H9 (cell line): ENCODE results near the gene LRRC36. TPM values are rescaled to one million over a fixed set of nuclear protein-coding genes. Genes with fewer than 3 reads are reported as not detected.
A peak's percentile ranks its signal among the peaks of the same experiment; 100 is the strongest.

Experiments
- DNase-seq: peaks from one replicate; pipeline ENCODE4 v3.0.0-alpha.2; 2017
- H2AFZ ChIP-seq: one replicate; pipeline ENCODE4 v1.6.1; 2013; ENCODE audit warnings: mild to moderate bottlenecking, low read length, control low read depth, moderate library complexity
- H2AK5ac ChIP-seq: 2 replicates; pipeline ENCODE4 v1.6.1; 2013; ENCODE audit warnings: low read length, control low read depth, mixed read lengths; ENCODE audit not compliant: insufficient read length
- H2BK120ac ChIP-seq: one replicate; pipeline ENCODE4 v1.6.1; 2013; ENCODE audit warnings: low read depth, mild to moderate bottlenecking, low read length, control low read depth, inconsistent platforms; ENCODE audit not compliant: poor library complexity, severe bottlenecking
- H2BK12ac ChIP-seq: 2 replicates; pipeline ENCODE4 v1.6.1; 2013; ENCODE audit warnings: low read length, control low read depth, mixed read lengths, low read depth; ENCODE audit not compliant: insufficient read length
- H2BK15ac ChIP-seq: 2 replicates; pipeline ENCODE4 v1.6.1; 2013; ENCODE audit warnings: low read depth, low read length, control low read depth
- H2BK20ac ChIP-seq: one replicate; pipeline ENCODE4 v1.6.1; 2013; ENCODE audit warnings: low read depth, mild to moderate bottlenecking, low read length, control low read depth, inconsistent platforms; ENCODE audit not compliant: poor library complexity, severe bottlenecking
- H2BK5ac ChIP-seq: 2 replicates; pipeline ENCODE4 v1.6.1; 2013; ENCODE audit warnings: low read length, control low read depth, mixed read lengths; ENCODE audit not compliant: insufficient read length
- H3K14ac ChIP-seq: 2 replicates; pipeline ENCODE4 v1.6.1; 2013; ENCODE audit warnings: low read length, control low read depth; ENCODE audit not compliant: insufficient read depth
- H3K18ac ChIP-seq: 2 replicates; pipeline ENCODE4 v1.6.1; 2013; ENCODE audit warnings: low read depth, mild to moderate bottlenecking, mixed read lengths, low read length, control low read depth; ENCODE audit not compliant: insufficient read length
- H3K23ac ChIP-seq: 2 replicates; pipeline ENCODE4 v1.6.1; 2013; ENCODE audit warnings: low read length, control low read depth, mixed read lengths, low read depth; ENCODE audit not compliant: insufficient read length
- H3K23me2 ChIP-seq: 2 replicates; pipeline ENCODE4 v1.6.1; 2013; ENCODE audit warnings: low read depth, mild to moderate bottlenecking, mixed read lengths, low read length, control low read depth; ENCODE audit not compliant: insufficient read length, poor library complexity, severe bottlenecking
- H3K27ac ChIP-seq: 2 replicates; pipeline ENCODE4 v1.5.1; 2013; ENCODE audit warnings: low read length, control low read depth, mixed read lengths, low read depth; ENCODE audit not compliant: insufficient read length
- H3K27me3 ChIP-seq: 2 replicates; pipeline ENCODE4 v1.6.1; 2013; ENCODE audit warnings: low read length, control low read depth, inconsistent platforms; ENCODE audit not compliant: insufficient read depth
- H3K4ac ChIP-seq: 2 replicates; pipeline ENCODE4 v1.6.1; 2013; ENCODE audit warnings: low read depth, mild to moderate bottlenecking, control low read depth, inconsistent platforms, low read length, moderate library complexity
- H3K4me1 ChIP-seq: 2 replicates; pipeline ENCODE4 v1.6.1; 2013; ENCODE audit warnings: low read length, control low read depth, inconsistent platforms; ENCODE audit not compliant: insufficient read depth
- H3K4me2 ChIP-seq: 2 replicates; pipeline ENCODE4 v1.6.1; 2013; ENCODE audit warnings: low read length, control low read depth, mixed read lengths; ENCODE audit not compliant: insufficient read length, insufficient read depth
- H3K56ac ChIP-seq: 2 replicates; pipeline ENCODE4 v1.6.1; 2013; ENCODE audit warnings: low read depth, mild to moderate bottlenecking, mixed read lengths, low read length, control low read depth; ENCODE audit not compliant: insufficient read length
- H3K79me1 ChIP-seq: 2 replicates; pipeline ENCODE4 v1.6.1; 2013; ENCODE audit warnings: low read depth, mild to moderate bottlenecking, moderate library complexity, low read length, control low read depth, inconsistent platforms; ENCODE audit not compliant: insufficient read depth, poor library complexity, severe bottlenecking
- H3K79me2 ChIP-seq: 2 replicates; pipeline ENCODE4 v1.6.1; 2013; ENCODE audit warnings: low read length, control low read depth, inconsistent platforms; ENCODE audit not compliant: insufficient read depth
- H3K9ac ChIP-seq: 2 replicates; pipeline ENCODE4 v1.6.1; 2013; ENCODE audit warnings: low read length, control low read depth, mixed read lengths; ENCODE audit not compliant: insufficient read length; ENCODE audit errors: extremely low read depth
- H3K9me3 ChIP-seq: one replicate; pipeline ENCODE4 v1.6.1; 2013; ENCODE audit warnings: low read depth, low read length, inconsistent platforms; ENCODE audit not compliant: control insufficient read depth
- H3T11ph ChIP-seq: one replicate; pipeline ENCODE4 v1.6.1; 2013; ENCODE audit warnings: mild to moderate bottlenecking, low read length, control low read depth, inconsistent platforms
- H4K20me1 ChIP-seq: one replicate; pipeline ENCODE4 v1.6.1; 2013; ENCODE audit not compliant: control insufficient read depth, insufficient read length, insufficient read depth
- H4K5ac ChIP-seq: 2 replicates; pipeline ENCODE4 v1.6.1; 2013; ENCODE audit warnings: low read depth, mild to moderate bottlenecking, mixed read lengths, low read length, control low read depth; ENCODE audit not compliant: insufficient read length
- H4K8ac ChIP-seq: replicated peaks from 2 replicates; pipeline ENCODE4 v1.6.1; 2013; ENCODE audit warnings: low read length, control low read depth, mixed read lengths, low read depth; ENCODE audit not compliant: insufficient read length
- H4K91ac ChIP-seq: 2 replicates; pipeline ENCODE4 v1.6.1; 2013; ENCODE audit warnings: low read depth, mild to moderate bottlenecking, moderate library complexity, mixed read lengths, low read length, control low read depth; ENCODE audit not compliant: insufficient read length
- H3K27ac Mint-ChIP-seq, 3 experiments: 2 replicates in 2 of 3; 3 replicates in 1 of 3; pipeline ENCODE4 v1.8.0; 2020 to 2021; ENCODE audit warnings: mixed read lengths in 3 of 3, mild to moderate bottlenecking in 1 of 3, moderate library complexity in 1 of 3
- H3K27me3 Mint-ChIP-seq: 2 replicates; pipeline ENCODE4 v1.8.0; 2021; ENCODE audit warnings: low read depth, mild to moderate bottlenecking, moderate library complexity, mixed read lengths
- H3K36me3 Mint-ChIP-seq, 3 experiments: 2 replicates in 2 of 3; 3 replicates in 1 of 3; pipeline ENCODE4 v1.8.0; 2020 to 2021; ENCODE audit warnings: low read depth in 3 of 3, mixed read lengths in 3 of 3; ENCODE audit not compliant: insufficient read depth in 1 of 3
- H3K4me1 Mint-ChIP-seq, 2 experiments: 2 replicates each; pipeline ENCODE4 v1.8.0; 2020; ENCODE audit warnings: mixed read lengths in 2 of 2
- H3K4me3 Mint-ChIP-seq, 2 experiments: 2 replicates in 1 of 2; 3 replicates in 1 of 2; pipeline ENCODE4 v1.8.0; 2020 to 2021; ENCODE audit warnings: mild to moderate bottlenecking in 2 of 2, mixed read lengths in 2 of 2, moderate library complexity in 1 of 2
- H3K9me3 Mint-ChIP-seq, 2 experiments: 2 replicates in 1 of 2; 3 replicates in 1 of 2; pipeline ENCODE4 v1.8.0; 2020; ENCODE audit warnings: mild to moderate bottlenecking in 2 of 2, mixed read lengths in 2 of 2, moderate library complexity in 1 of 2
- CTCF ChIP-seq: fragments of 200-600 bp; sonication (generic); conservative IDR thresholded peaks from 3 replicates; pipeline ENCODE4 v1.8.0; 2021; ENCODE audit warnings: antibody characterized with exemption, mild to moderate bottlenecking
- WGBS: extraction: QIAGEN DNeasy Blood & Tissue Kit; methylation state at CpG from one replicate; pipeline ENCODE4 v1.1.7; 2013; ENCODE audit warnings: missing lambda C conversion rate, low lambda C conversion rate, mixed read lengths; ENCODE audit not compliant: insufficient read length; ENCODE audit errors: extremely low coverage; 5-methylcytosine and 5-hydroxymethylcytosine counted together
- total RNA-seq: library from RNA; stranded (reverse); gene quantifications from 2 replicates; pipeline ENCODE4 v1.2.1, GENCODE V29; 2021

Gene LRRC36
- total RNA-seq, 1 experiment from 2014 or later, result not detected

- peaks cover 0 to under 1% of the 10 kb centered on the region in 2 experiments; a peak in 1 of 5 replicates for H3K9me3 Mint-ChIP-seq
- peak overlapping the region; percentile 81 to 95 (median 88); a peak in 5 of 7 replicates for H3K27ac Mint-ChIP-seq
- H3K9me3 ChIP-seq, result no peaks in the 10 kb centered on the region
- no peak for TF ChIP-seq CTCF
- DNase-seq, result no peak
- H3K18ac ChIP-seq, result no peak overlapping the region
- no peak overlapping the region for H2BK120ac ChIP-seq
- no peak overlapping the region for H4K91ac ChIP-seq
- WGBS, result no CpG with 5 or more reads among the region's 6 CpGs
- H4K5ac ChIP-seq, result no peak overlapping the region
- H3K4me3 Mint-ChIP-seq, result peak overlapping the region; percentile 49 to 67; a peak in 4 of 5 replicates
- H2AK5ac ChIP-seq, result no peak overlapping the region
- H3K4me1 Mint-ChIP-seq, result peaks cover 71% of the 10 kb centered on the region in 2 experiments
- H3K27me3 Mint-ChIP-seq, result peaks cover 13% of the 10 kb centered on the region
- H3K79me2 ChIP-seq, result no peaks in the 10 kb centered on the region; the same call in 1 of the 2 replicates
- H4K8ac ChIP-seq, result no peak overlapping the region
- no peak overlapping the region for H3K56ac ChIP-seq
- H4K20me1 ChIP-seq, result no peaks in the 10 kb centered on the region
- H2AFZ ChIP-seq, result no peak overlapping the region
- H3K23ac ChIP-seq, result no peak overlapping the region
- H3K23me2 ChIP-seq, result peaks cover under 1% of the 10 kb centered on the region
- H3T11ph ChIP-seq, result no peak overlapping the region
- peak overlapping the region; percentile 81 for H3K4me2 ChIP-seq
- H2BK15ac ChIP-seq, result no peak overlapping the region
- peaks cover 32% of the 10 kb centered on the region for H3K4me1 ChIP-seq
- no peaks in the 10 kb centered on the region; a peak in 1 of 7 replicates for H3K36me3 Mint-ChIP-seq
- no peak overlapping the region for H3K4ac ChIP-seq
- no peak overlapping the region for H2BK5ac ChIP-seq
- no peak overlapping the region for H2BK20ac ChIP-seq
- H3K27ac ChIP-seq, result peak overlapping the region; percentile 89
- H3K14ac ChIP-seq, result 0 out of 2 replicates have a peak overlapping the region, but pooled peaks have one; percentile 19
- H3K79me1 ChIP-seq, result no peaks in the 10 kb centered on the region
- H3K9ac ChIP-seq, result no peak overlapping the region
- no peaks in the 10 kb centered on the region; the same call in 1 of the 2 replicates for H3K27me3 ChIP-seq
- no peak overlapping the region for H2BK12ac ChIP-seq
Measured at GRCh38 chr16:67425061-67425460, 98.4 kb downstream of the LRRC36 start.
